CD4-positive, alpha-beta T cell treated with Interleukin-1 beta for 1 hour (primary cell): ENCODE results near the gene STON1.
"Not testable (repeated sequence)": the region's sequence is repeated elsewhere in the genome, so short reads cannot be mapped to it uniquely, and the experiment has no call there.

ENCODE experiments used
- DNase-seq, 2 donors: peaks; one replicate each; pipeline ENCODE4 v3.0.0-alpha.2; 2020 to 2022

The STON1 gene

DNA sequence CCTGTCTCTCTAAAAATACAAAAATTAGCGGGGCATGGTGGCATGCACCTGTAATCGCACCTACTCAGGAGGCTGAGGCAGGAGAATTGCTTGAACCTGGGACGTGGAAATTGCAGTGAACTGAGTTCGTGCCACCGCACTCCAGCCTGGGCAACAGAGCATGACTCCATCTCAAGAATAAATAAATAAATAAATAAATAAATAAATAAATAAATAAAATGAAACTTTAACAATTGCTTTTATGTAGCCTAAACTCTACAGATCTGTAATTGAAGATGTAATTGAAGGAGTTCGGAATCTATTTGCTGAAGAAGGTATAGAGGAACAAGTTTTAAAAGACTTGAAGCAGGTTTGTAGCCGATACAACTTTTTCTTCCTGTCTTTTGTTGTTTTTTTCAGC lies 90.7 kb downstream of the STON1 start:
- no peak for DNase-seq

DNA sequence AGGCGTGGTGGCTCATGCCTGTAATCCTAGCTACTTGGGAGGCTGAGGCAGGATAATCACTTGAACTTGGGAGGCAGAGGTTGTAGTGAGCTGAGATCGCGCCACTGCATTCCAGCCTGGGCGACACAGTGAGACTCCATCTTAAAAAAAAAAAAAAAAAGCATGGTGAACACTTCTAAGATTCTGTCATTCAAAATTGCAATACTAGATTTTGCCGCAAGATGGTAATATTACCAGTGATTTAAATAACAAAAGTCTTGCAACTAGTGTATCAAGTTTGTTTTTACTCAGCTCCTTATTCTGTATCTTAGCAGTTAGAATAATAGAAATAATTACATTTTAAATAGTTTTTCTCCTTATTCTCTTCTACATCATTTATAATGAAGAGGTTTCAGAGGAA lies 92.7 kb downstream of the STON1 start:
- not testable (repeated sequence) for DNase-seq

DNA sequence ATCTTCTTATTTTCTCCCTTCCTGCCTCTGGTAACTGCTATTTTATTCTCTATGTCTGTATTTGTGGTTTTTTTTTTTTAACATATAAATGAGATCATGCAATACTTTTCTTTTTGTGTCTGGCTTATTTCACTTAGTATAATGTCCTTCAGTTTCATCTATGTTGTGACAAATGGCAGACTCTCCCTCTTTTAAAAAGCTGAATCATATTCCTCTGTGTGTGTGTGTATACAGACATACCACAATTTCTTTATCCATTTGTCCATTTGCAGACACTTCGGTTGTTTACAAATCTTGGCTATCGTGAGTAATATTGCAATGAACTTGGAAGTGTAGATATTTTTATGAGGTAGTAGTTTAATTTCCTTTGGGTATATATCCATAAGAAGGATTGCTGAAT lies 94.7 kb downstream of the STON1 start:
- no peak for DNase-seq

DNA sequence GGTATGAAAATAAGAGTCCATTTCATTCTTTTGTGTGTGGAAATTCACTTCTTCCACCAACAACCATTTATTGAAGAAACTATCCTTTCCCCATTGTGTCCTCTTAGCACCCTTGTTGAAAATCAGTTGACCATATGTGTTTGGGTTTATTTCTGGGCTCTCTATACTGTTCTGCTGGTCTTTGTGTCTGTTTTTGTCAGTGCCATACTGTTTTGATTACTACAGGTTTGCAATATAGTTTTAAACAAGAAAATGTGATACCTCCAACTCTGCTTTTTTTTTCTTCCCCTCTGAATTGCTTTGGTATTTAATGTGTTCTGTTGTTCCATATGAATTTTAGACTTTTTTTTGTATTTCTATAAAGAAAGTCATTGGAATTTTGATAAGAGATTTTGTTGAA lies 96.1 kb downstream of the STON1 start:
- no peak for DNase-seq

DNA sequence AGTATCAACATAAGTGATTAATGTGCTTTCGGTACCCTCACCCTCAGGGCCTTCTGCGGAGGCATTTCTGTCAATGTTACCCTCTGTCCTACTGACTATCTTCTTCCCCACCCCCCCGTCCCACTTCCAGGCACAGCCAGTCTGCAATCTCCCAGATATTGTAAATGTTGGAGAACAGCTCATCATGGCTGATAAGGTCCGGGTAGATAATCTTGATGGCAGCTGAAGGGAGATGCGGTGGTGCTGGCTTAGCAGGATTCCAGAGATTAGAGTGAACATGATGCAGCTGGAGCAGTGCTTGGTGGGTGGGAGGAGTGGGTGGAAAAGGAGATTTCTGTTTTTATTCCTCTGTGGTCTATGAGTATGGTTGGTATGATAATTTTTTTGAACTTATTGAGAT lies 103.2 kb downstream of the STON1 start:
- no peak for DNase-seq

DNA sequence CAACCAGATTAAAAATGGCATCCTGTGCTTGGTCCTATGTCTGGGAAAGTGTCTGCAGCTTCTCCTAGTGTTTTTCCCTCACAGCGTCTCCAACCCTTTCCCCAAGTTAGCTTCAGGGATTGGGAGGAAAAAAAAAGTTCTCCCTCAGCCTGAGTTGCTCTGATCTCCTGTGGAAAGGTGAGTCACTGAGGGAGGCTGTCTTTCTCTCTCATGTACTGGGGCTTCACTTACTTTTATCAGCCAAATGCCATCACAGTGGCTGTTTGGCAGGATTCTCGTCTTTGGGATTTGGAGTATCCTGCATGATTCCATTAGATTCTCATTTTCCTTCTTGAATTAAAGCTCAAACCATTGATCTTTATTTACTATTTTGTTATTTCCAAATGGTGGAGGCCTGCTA lies 105.8 kb downstream of the STON1 start:
- no peak for DNase-seq

DNA sequence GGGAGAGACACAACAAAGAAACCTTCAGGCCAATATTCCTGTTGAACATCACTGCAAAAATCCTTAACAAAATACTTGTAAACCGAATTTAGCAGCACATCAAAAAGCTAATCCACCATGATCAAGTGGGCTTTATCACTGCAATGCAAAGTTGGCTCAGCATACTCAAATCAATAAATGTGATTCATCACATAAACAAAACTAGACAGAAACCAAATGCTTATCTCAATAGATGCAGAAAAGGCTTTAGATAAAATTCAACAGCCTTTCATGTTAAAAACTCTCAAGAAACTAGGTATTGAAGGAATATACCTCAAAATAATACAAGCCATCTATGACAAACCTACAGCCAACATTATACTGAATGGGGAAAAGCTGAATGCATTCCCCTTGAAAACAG lies 108.3 kb downstream of the STON1 start:
- DNase-seq, result no peak
